PC-9 (cell line): Measurements from ENCODE around the gene USP26. TPM values are rescaled to one million over a fixed set of nuclear protein-coding genes. Genes with fewer than 3 reads are reported as not detected.

Experiments used
- BruUV-seq: library from RNA; stranded (reverse); fragments of 400-500 nt; replicated peaks from 2 replicates; lab custom pipeline; 2021; lab: Mats Ljungman, UMichigan
- CTCF ChIA-PET: fragments of 300-600 bp; sonication (Branson Sonifier 250); formaldehyde crosslinking; loops from one replicate; lab custom pipeline; 2022; ENCODE audit warnings: antibody characterized with exemption; lab: Charles Lee
- POLR2A ChIA-PET: fragments of 300-600 bp; sonication (Branson Sonifier 250); formaldehyde crosslinking; loops from one replicate; lab custom pipeline; 2022; ENCODE audit warnings: antibody characterized with exemption; ENCODE audit not compliant: unreplicated experiment; lab: Charles Lee
- DNase-seq, 2 experiments: peaks; one replicate each; pipeline versions ENCODE4 v3.0.0 to v3.0.0-alpha.2; 2015 to 2022; ENCODE audit warnings: mixed read lengths in 1 of 2
- H2AFZ ChIP-seq: fragments of 200-600 bp; sonication (generic); 2 replicates; pipeline ENCODE4 v1.8.1; 2017; ENCODE audit warnings: antibody characterized with exemption
- H3F3A ChIP-seq: fragments of 200-600 bp; sonication (generic); 2 replicates; pipeline ENCODE4 v1.8.1; 2017; ENCODE audit warnings: antibody characterized with exemption, mild to moderate bottlenecking, low read depth; ENCODE audit not compliant: insufficient read depth
- H3K27ac ChIP-seq: fragments of 200-600 bp; sonication (generic); 2 replicates; pipeline ENCODE4 v1.6.1; 2016; ENCODE audit warnings: mixed run types
- H3K27me3 ChIP-seq: fragments of 200-600 bp; sonication (generic); 2 replicates; pipeline ENCODE4 v1.6.1; 2016; ENCODE audit warnings: low read depth, mixed run types; ENCODE audit not compliant: insufficient read depth
- H3K36me3 ChIP-seq: fragments of 200-600 bp; sonication (generic); 2 replicates; pipeline ENCODE4 v1.6.1; 2016; ENCODE audit warnings: low read depth, mixed run types
- H3K4me1 ChIP-seq: fragments of 200-600 bp; sonication (generic); replicated peaks from 2 replicates; pipeline ENCODE4 v1.6.1; 2016; ENCODE audit warnings: mixed run types; ENCODE audit not compliant: insufficient read depth
- H3K4me2 ChIP-seq: fragments of 200-600 bp; sonication (generic); 2 replicates; pipeline ENCODE4 v1.6.1; 2017; ENCODE audit warnings: mixed run types
- H3K4me3 ChIP-seq: fragments of 200-600 bp; sonication (generic); 2 replicates; pipeline ENCODE4 v1.6.1; 2016; ENCODE audit warnings: mixed run types
- H3K79me2 ChIP-seq: fragments of 200-600 bp; sonication (generic); 2 replicates; pipeline ENCODE4 v1.6.1; 2017; ENCODE audit warnings: low read depth, mixed run types
- H3K9me2 ChIP-seq: fragments of 200-600 bp; sonication (generic); 2 replicates; pipeline ENCODE4 v1.8.1; 2017; ENCODE audit warnings: mild to moderate bottlenecking; ENCODE audit not compliant: insufficient read depth
- H3K9me3 ChIP-seq: fragments of 200-600 bp; sonication (generic); 2 replicates; pipeline ENCODE4 v1.8.1; 2016; ENCODE audit warnings: low read depth; ENCODE audit not compliant: insufficient read depth
- H4K20me1 ChIP-seq: fragments of 200-600 bp; sonication (generic); 2 replicates; pipeline ENCODE4 v1.8.1; 2017; ENCODE audit not compliant: insufficient read depth
- CTCF ChIP-seq: fragments of 200-600 bp; sonication (generic); conservative IDR thresholded peaks from 2 replicates; pipeline ENCODE4 v1.6.1; 2017; ENCODE audit warnings: mixed run types, antibody characterized with exemption, mild to moderate bottlenecking, moderate library complexity
- EZH2 ChIP-seq: fragments of 200-600 bp; sonication (generic); IDR thresholded peaks from 2 replicates; pipeline ENCODE4 v1.8.0; 2017; ENCODE audit warnings: antibody characterized with exemption, low read depth
- intact Hi-C: fragments of 100-400 bp; cut with micrococcal nuclease; formaldehyde crosslinking; loops from one replicate; pipeline ENCODE4 v1.10.0; 2022; ENCODE audit not compliant: unreplicated experiment
- total RNA-seq: library from RNA; stranded (reverse); gene quantifications from 2 replicates; pipeline ENCODE4 v1.2.3, GENCODE V29; 2021

Gene USP26
- total RNA-seq, 1 experiment from 2014 or later: not detected

- CTCF ChIA-PET: no interaction called here
- H3K9me2 ChIP-seq: no peaks in the 10 kb centered on the region
- TF ChIP-seq CTCF (no peak), EZH2 (no peak)
Observed at GRCh38 chrX:132990835-132991234, 106.1 kb downstream of the USP26 start.

GRCh38 chrX:132986556-132986955 is 110.4 kb downstream of the USP26 start:
- no peak for DNase-seq
- Histone ChIP-seq H2AFZ (no peak overlapping the region), H4K20me1 (no peaks in the 10 kb centered on the region), H3K36me3 (no peaks in the 10 kb centered on the region), H3K4me3 (no peak overlapping the region), H3K9me3 (no peaks in the 10 kb centered on the region), H3K27ac (no peak overlapping the region), H3K79me2 (no peaks in the 10 kb centered on the region), H3K27me3 (no peaks in the 10 kb centered on the region), H3K4me2 (no peak overlapping the region), H3K4me1 (no peaks in the 10 kb centered on the region), H3K9me2 (no peaks in the 10 kb centered on the region), H3F3A (no peaks in the 10 kb centered on the region)
- BruUV-seq: no TSS peak
- TF ChIP-seq EZH2 (no peak), CTCF (no peak)
- intact Hi-C loops: no loop called here
- CTCF ChIA-PET: no interaction called here
- POLR2A ChIA-PET: no interaction called here

More at GRCh38 chrX:132990835-132991234, 106.1 kb downstream of the USP26 start:
- no peaks in the 10 kb centered on the region for H3K27me3 ChIP-seq
- no peak overlapping the region for H2AFZ ChIP-seq
- H3K4me3 ChIP-seq: no peak overlapping the region
- H3K4me2 ChIP-seq: no peak overlapping the region
- DNase-seq: no peak
- H3K4me1 ChIP-seq: no peaks in the 10 kb centered on the region
- POLR2A ChIA-PET: no interaction called here
- H4K20me1 ChIP-seq: no peaks in the 10 kb centered on the region
- no peaks in the 10 kb centered on the region for H3K36me3 ChIP-seq
- BruUV-seq: no TSS peak
- H3K9me3 ChIP-seq: no peaks in the 10 kb centered on the region
- no peak overlapping the region for H3K27ac ChIP-seq
- intact Hi-C loops: no loop called here
- H3F3A ChIP-seq: no peaks in the 10 kb centered on the region
- H3K79me2 ChIP-seq: no peaks in the 10 kb centered on the region

- Histone ChIP-seq H3F3A (no peaks in the 10 kb centered on the region), H3K27ac (no peak overlapping the region), H3K79me2 (no peaks in the 10 kb centered on the region), H3K4me2 (no peak overlapping the region), H3K9me3 (no peaks in the 10 kb centered on the region), H3K36me3 (no peaks in the 10 kb centered on the region), H3K27me3 (no peaks in the 10 kb centered on the region), H2AFZ (no peak overlapping the region), H3K4me3 (no peak overlapping the region), H3K4me1 (no peaks in the 10 kb centered on the region), H3K9me2 (no peaks in the 10 kb centered on the region), H4K20me1 (no peaks in the 10 kb centered on the region)
- intact Hi-C loops: no loop called here
- POLR2A ChIA-PET: interaction anchor here (0.7 kb wide), 1 partner anchor 9 kb away, joined by 11 read pairs; no protein-coding TSS in a partner anchor
- no TSS peak for BruUV-seq
- DNase-seq: no peak
- CTCF ChIA-PET: no interaction called here
- TF ChIP-seq EZH2: no peak
- TF ChIP-seq CTCF: no peak
Observed at GRCh38 chrX:132984058-132984650, 112.8 kb downstream of the USP26 start.
